Lower leg skin (tissue), 3 donors: ENCODE results near the gene CAMTA1.

Experiments used
- POLR2A ChIP-seq, 2 donors: fragments of 450-650 bp; IDR thresholded peaks; one replicate each; pipeline ENCODE4 v1.6.1; 2016 to 2017; ENCODE audit warnings: antibody characterized with exemption in 2 of 2, mild to moderate bottlenecking in 1 of 2, moderate library complexity in 1 of 2
- TF ChIP-seq, protein P1 (sequence below), 3 donors: fragments of 450-650 bp; IDR thresholded peaks; one replicate each; pipeline ENCODE4 v1.5.1; 2016; ENCODE audit warnings: antibody characterized with exemption in 3 of 3, mild to moderate bottlenecking in 3 of 3, moderate library complexity in 2 of 3

DNA sequence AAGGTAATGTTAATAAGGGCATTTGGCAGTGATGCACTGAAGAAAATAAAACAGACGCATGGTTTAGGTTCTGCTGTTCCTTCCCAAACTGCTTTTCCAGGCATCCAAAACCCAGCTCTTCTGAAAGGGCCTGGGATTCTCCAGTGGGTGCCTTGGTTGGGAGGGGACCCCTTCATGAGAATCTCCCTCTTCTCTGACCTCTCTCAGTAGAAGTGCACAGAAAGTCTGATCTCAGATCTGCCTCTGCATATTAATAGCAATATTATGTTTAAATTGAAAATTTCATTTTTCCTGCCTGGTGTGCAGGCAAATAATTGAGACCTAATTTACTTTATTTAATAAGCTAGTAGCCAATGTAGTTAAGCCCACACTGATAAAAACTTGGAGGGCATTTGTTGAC is 260.6 kb downstream of the CAMTA1 start:
- TF ChIP-seq, protein P1, sequence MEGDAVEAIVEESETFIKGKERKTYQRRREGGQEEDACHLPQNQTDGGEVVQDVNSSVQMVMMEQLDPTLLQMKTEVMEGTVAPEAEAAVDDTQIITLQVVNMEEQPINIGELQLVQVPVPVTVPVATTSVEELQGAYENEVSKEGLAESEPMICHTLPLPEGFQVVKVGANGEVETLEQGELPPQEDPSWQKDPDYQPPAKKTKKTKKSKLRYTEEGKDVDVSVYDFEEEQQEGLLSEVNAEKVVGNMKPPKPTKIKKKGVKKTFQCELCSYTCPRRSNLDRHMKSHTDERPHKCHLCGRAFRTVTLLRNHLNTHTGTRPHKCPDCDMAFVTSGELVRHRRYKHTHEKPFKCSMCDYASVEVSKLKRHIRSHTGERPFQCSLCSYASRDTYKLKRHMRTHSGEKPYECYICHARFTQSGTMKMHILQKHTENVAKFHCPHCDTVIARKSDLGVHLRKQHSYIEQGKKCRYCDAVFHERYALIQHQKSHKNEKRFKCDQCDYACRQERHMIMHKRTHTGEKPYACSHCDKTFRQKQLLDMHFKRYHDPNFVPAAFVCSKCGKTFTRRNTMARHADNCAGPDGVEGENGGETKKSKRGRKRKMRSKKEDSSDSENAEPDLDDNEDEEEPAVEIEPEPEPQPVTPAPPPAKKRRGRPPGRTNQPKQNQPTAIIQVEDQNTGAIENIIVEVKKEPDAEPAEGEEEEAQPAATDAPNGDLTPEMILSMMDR (IDR thresholded peaks at IDR 0.05) = no peak
- no peak for TF ChIP-seq POLR2A (IDR thresholded peaks at IDR 0.05)
